AG08396 (cell line): ENCODE results near the gene NEUROD1.
A peak's percentile ranks its signal among the peaks of the same experiment; 100 is the strongest.

Experiments used
- DNase-seq: peaks from one replicate; pipeline ENCODE4 v3.0.0; 2012; ENCODE audit warnings: low spot score, mixed read lengths

NEUROD1 gene

DNA sequence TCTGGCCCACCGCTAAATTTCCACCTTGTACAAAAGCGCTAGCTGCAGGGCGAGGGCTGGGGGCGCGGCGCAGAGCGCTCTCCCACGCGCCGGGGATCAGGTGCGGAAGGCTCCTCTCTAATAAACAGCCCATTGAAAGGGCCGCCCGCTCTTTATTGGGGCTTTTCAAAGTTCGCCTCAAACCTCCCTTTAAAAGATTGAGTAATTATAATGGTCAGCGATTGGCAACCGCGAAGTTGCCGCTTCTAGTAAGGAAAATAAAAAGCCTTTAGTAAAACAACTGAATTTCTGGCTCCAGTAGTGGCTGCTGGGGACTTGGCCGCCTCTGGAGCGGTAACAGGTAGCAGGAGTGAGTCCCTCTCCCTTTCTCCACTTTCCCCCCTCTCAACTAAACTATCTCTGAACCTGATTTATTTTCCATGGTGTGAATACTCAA lies 755 bp downstream of the NEUROD1 start:
- no peak for DNase-seq

GRCh38 chr2:181678861-181679543 lies 1.3 kb downstream of the NEUROD1 start:
- no peak for DNase-seq

GRCh38 chr2:181677912-181678586 lies 2.3 kb downstream of the NEUROD1 start:
- peak; percentile 73 for DNase-seq

DNA sequence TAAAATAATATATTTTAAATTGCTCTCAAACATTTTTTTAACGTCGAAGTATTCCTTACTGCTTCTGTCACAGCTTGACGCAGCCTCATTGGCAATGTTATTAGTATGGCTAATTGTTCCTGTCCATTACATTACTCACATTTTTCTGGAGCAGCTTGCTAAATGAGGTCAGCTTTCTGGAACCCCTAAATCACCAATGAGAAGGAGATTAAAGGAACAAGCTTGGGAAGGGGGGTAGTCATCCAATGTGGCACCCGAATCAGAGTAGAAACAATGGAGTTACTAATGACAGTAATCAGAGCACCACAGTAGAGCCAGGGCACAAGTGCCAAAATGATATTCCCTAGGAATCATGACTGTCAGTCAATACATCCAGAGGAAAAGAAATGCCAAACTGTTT lies 5.1 kb downstream of the NEUROD1 start:
- DNase-seq = no peak

- no peak for DNase-seq
These were observed 5.9 kb downstream of the NEUROD1 start for GRCh38 chr2:181674461-181674860.

GRCh38 chr2:181673173-181673572 lies 7.1 kb downstream of the NEUROD1 start:
- no peak for DNase-seq

DNA sequence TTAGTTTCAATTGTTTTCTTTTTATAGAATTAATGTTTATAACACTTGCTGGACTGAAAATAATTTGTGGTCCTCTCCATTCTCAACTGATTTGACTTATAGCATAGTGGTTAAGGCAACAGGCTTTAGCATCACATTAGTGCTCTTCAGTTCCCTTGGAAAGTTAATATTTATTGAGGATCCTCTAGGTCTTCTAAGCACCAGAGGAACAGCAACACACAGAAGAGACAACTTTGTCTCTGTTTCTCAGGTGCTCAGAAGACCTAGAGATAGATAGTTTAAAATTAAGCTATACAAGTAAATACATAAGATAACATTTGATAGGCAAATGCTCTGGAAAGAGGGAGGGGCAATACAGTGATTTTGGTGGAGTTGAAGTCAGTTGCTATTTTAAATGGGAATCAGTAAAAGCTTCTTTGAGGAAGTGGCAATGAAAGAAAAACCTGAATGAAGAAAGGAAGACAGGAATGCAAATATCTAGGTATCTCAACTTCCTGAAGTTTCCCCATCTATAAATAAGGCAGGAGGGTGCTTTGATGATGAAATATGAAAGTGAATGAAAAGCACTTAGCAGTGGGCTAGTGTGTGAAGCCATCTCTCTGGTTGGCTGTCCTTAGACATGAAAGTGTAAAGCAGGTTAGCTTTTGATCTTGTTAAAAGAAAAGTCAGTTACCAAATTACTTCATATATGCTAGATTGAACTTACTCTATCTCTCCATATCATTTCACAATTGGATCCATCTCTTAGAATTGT lies 7.9 kb downstream of the NEUROD1 start:
- no peak for DNase-seq

- no peak for DNase-seq
These were observed 9.7 kb downstream of the NEUROD1 start for GRCh38 chr2:181670632-181671031.

DNA sequence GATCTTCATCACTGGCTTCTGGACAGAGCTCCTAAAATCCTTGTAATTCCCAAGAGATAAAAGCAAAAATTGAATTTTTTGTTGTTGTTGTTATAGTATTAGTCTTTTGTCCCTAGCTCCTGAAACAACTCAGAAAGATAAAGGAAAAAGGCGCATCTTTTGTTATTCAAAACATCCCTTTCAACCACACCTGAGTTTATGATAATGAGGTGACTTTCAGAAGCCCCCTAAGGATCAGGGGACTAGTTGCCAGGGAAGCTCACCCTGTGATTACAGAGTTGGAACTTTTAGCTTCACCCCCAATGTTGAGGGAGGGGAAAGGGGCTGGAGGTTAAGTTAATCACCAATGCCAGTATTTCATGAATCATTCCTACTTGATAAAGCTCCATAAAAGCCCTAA lies 13.1 kb downstream of the NEUROD1 start:
- DNase-seq = no peak

DNA sequence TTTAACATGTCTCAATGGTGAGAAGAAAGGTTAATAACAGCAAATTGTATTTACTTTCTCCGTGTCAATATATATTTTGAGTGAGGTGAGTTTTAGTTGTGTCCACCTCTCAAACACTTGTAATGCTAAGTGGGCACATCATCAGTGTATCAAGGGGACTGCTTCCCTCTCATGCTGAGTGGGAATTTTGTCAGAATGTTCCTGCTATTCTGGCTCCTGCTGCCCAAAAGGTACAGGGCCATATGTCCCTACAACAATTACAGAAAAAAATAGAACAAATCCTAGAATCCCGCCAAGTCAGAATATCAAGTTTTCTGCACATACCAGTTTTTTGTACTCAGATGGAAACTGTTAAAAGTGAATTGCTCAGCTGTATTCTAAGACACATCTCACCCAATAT lies 18.0 kb downstream of the NEUROD1 start:
- no peak for DNase-seq

DNA sequence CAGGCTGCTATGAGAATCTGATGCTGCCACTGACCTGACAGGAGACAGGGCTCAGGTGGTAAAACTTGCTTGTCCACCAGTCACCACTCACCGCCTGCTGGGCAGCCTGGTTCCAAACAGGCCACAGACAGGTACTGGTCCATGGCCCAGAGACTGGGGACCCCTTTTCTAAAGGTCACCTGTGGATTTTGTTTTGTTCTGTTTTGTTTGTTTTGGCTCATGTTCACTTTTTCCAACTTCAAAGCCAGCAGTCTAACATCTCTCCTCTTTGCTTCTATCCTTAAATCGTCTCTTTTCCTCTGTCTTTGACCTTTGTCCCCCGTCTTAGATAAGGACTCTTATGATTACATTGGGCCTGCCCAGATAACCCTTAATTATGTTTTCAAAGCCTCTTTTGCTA lies 20.1 kb downstream of the NEUROD1 start:
- DNase-seq = no peak

GRCh38 chr2:181658444-181658843 lies 21.9 kb downstream of the NEUROD1 start:
- DNase-seq = no peak

GRCh38 chr2:181657379-181657778 lies 22.9 kb downstream of the NEUROD1 start:
- DNase-seq = no peak

DNA sequence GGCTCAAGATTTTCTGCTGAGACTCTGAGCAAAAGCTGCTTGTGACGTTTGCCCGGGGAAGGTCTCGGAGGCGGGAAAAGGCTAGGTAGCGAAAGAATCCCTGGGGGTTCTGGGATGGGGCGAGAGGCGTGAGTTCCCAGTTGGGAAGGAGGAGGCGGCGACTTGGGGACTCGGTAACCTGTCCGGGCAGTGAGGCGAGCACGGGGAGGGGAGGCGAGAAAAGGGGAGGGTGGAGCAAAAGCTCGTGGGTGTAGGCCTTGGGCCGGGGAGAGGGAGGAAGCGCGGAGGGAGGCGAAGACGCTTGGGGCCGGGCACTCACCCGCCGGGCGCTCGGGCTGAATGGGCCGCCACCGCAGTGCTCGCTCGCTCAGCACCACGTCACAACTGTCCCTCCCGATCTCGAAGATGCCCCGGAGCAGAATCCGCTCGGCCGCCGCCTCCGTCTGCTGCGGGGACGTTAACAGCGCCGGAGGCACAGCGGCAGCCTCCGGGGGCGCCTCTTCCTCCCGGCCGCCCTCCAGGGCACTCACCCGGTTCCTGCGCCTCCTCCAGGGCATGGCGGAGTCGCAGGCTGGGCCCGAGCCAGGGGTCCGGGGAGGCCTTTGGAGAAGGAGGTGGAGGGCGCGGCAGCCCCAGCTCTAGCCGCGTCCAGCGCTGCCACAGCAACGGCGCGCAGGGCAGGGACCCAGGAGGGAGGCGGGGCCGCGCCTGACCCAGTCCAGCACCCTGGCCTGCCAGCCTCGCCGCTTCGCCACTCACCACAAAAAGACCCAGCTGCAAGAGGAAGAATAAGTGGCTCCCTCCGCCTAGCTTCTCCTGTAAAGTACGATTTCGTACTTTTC lies 23.6 kb downstream of the NEUROD1 start, which contains the start of gene CERKL:
Gene CERKL, minus strand, starts transcription at position 656 of the 842 bp plus-strand sequence. Its CDS starts 99 bp downstream, at position 557.
- peak; percentile 67 for DNase-seq

DNA sequence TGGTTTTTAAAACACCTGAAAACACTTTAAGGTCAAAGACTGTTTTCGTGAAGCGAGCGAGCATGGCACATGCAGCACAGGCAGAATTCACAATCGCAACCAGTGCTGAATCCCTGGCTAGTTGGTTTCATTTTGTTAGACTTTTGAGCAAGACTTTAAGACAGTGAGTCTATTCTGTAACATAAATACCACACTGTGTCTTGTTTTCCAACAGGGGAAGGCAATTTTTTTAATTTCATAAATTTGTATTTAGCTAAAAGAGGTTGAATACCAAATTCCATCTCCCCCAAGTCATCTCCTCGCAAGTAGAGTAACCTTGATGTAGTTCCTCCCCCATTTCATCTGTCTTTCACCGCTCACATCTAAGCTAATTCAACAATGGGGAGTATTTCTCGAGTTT lies 24.8 kb downstream of the NEUROD1 start:
- DNase-seq = no peak

DNA sequence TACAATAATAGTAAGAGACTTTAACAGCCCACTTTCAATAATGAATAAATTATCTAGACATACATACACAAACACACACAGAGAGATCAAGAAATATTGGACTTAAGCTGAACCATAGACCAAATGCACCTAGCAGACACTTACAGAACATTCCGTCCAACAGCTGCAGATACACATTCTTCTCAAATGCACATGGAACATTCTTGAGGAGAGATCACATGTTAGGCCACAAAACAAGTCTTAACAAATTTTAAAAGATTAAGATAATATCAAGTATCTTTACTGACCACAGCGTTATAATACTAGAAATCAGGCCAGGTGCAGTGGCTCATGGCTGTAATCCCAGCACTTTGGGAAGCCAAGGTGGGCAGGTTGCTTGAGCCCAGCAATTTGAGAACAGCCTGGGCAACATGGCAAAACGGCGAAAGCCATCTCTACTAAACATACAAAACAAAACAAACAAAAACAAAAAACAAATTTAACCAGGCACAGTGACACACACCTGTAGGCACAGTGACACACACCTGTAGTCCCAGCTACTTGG lies 30.8 kb downstream of the NEUROD1 start:
- no peak for DNase-seq

DNA sequence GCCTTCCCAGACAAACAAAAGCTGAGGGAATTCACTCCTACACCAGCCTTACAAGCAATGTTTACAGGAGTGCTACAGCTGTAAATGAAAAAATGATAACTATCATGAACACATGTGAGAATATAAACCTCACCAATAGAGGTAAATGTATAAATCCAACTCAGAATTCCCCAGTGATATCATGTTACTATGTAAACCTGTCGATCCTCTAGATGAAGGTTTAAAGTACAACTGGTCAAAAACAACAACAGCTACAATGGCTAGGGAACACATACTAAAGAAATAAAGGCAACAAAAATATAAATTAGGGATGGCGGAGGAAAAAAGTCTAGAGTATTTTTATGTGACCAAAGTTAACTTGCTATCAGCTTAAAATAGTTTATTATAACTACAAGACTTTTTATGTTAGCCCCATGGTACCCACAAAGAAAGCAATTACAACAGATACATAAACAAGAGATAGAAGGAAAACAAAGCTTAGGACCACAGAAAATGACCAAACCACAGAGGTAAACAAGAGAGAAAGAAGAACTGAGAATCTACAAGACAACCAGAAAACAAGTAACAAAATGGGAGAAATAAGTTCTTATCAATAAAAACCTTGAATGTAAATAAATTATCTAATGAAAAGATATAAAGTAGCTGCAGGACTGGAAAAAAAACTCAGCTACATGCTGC lies 31.7 kb downstream of the NEUROD1 start:
- DNase-seq = no peak

DNA sequence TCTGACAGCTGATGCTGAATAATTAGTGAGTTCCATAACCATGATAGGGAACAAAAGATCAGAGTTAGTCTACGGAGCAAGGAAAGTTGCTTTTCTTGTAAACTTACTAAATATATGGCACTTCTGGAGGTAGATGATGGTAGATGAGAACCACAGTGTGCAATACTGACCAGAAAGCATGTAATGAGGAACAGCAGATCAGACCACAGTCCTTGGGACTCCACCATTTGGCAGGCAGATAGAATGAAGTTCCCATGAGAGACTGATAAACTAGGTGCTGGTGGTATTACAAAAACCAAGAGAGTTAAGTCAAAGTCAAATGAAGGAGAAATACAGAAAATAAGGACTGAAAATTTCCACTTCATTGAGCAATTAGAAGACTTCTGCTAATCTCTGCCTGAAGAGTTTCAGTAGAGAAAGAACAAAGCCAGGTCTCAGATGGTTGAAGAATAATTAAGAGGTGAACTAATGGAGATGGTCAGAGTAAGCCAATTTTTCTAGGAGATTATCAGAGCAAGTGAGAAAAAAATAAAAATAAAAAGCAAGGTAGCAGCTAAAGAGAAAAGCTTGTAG lies 33.8 kb downstream of the NEUROD1 start:
- DNase-seq = no peak

GRCh38 chr2:181643151-181643550 lies 37.2 kb downstream of the NEUROD1 start:
- no peak for DNase-seq

DNA sequence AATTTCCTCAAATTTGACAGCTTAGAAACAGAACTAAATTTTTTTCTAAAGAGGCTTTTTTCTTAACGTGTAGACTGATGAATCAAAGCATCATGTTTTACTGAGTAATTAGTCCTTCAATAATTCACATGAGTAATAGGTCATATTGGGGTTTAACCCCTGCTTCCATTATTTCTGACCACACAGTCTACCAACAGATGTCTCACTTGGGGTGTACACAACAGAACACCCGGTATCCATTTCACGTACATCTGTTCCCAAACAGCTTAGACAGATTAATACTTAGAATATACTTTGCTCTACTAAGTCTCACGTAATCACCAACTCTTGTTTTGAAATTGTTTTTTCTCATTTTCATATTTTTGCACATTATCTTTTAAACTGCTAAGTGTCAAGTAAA lies 38.2 kb downstream of the NEUROD1 start:
- no peak for DNase-seq

GRCh38 chr2:181639686-181640085 lies 40.6 kb downstream of the NEUROD1 start:
- no peak for DNase-seq
